Caco-2 (cell line): ENCODE data around the gene IL5RA. TPM values are rescaled to one million over a fixed set of nuclear protein-coding genes. Genes with fewer than 3 reads are reported as not detected.

Experiments used
- BruUV-seq: library from RNA; stranded (reverse); fragments of 400-500 nt; replicated peaks from 2 replicates; lab custom pipeline; 2021; lab: Mats Ljungman, UMichigan
- CTCF ChIA-PET: fragments of 300-600 bp; sonication (Branson Sonifier 250); formaldehyde crosslinking; loops from one replicate; lab custom pipeline; 2022; ENCODE audit warnings: antibody characterized with exemption; lab: Charles Lee
- POLR2A ChIA-PET: fragments of 300-600 bp; sonication (Branson Sonifier 250); formaldehyde crosslinking; loops from one replicate; lab custom pipeline; 2022; ENCODE audit warnings: antibody characterized with exemption; lab: Charles Lee
- DNase-seq, 2 experiments: peaks; one replicate each; pipeline versions ENCODE4 v3.0.0 to v3.0.0-alpha.2; 2020 to 2022
- H3K27me3 ChIP-seq: replicated peaks from 2 replicates; pipeline ENCODE4 v1.6.0; 2011; ENCODE audit warnings: low read length; ENCODE audit not compliant: control insufficient read depth, insufficient read depth
- H3K36me3 ChIP-seq: 2 replicates; pipeline ENCODE4 v1.5.1; 2011; ENCODE audit warnings: low read length; ENCODE audit not compliant: control insufficient read depth, insufficient read depth
- H3K4me1 ChIP-seq: fragments of 250-450 bp; sonication (Bioruptor Pico); 2 replicates; pipeline ENCODE4 v1.5.1; 2020; ENCODE audit warnings: mild to moderate bottlenecking
- H3K4me3 ChIP-seq: 2 replicates; pipeline ENCODE4 v1.5.1; 2011; ENCODE audit warnings: low read depth, mild to moderate bottlenecking, control low read depth, low read length
- H3K9me3 ChIP-seq: fragments of 250-450 bp; sonication (Bioruptor Pico); 2 replicates; pipeline ENCODE4 v1.5.1; 2020; ENCODE audit warnings: mild to moderate bottlenecking, moderate library complexity
- H3K27ac Mint-ChIP-seq: one replicate; pipeline ENCODE4 v1.8.0; 2022; ENCODE audit warnings: mixed read lengths; ENCODE audit not compliant: unreplicated experiment
- H3K27me3 Mint-ChIP-seq: one replicate; pipeline ENCODE4 v1.8.0; 2022; ENCODE audit warnings: mixed read lengths; ENCODE audit not compliant: insufficient read depth, unreplicated experiment
- H3K36me3 Mint-ChIP-seq: one replicate; pipeline ENCODE4 v1.8.0; 2022; ENCODE audit warnings: mild to moderate bottlenecking, mixed read lengths; ENCODE audit not compliant: insufficient read depth, unreplicated experiment
- H3K4me1 Mint-ChIP-seq: one replicate; pipeline ENCODE4 v1.8.0; 2022; ENCODE audit warnings: low read depth, mixed read lengths; ENCODE audit not compliant: unreplicated experiment
- H3K4me3 Mint-ChIP-seq: one replicate; pipeline ENCODE4 v1.8.0; 2022; ENCODE audit warnings: mild to moderate bottlenecking, moderate library complexity, mixed read lengths; ENCODE audit not compliant: unreplicated experiment
- H3K9me3 Mint-ChIP-seq: one replicate; pipeline ENCODE4 v1.8.0; 2022; ENCODE audit warnings: mixed read lengths; ENCODE audit not compliant: unreplicated experiment
- CTCF ChIP-seq, 2 experiments: fragments of 200-600 bp in 1 of 2; IDR thresholded peaks; 1 replicate in 1 of 2; 2 replicates in 1 of 2; pipeline versions ENCODE4 v1.5.1 to v1.8.0; 2011 to 2022; ENCODE audit warnings: antibody characterized with exemption in 1 of 2, control low read depth in 1 of 2, inconsistent platforms in 1 of 2, low read depth in 1 of 2, low read length in 1 of 2, mild to moderate bottlenecking in 1 of 2, moderate library complexity in 1 of 2; ENCODE audit not compliant: insufficient read depth in 1 of 2, severe bottlenecking in 1 of 2, unreplicated experiment in 1 of 2
- intact Hi-C: fragments of 100-400 bp; cut with micrococcal nuclease; formaldehyde crosslinking; loops from one replicate; pipeline ENCODE4 v1.10.0; 2022; ENCODE audit not compliant: unreplicated experiment
- total RNA-seq: library from RNA; stranded (reverse); gene quantifications from 2 replicates; pipeline ENCODE4 v1.2.3, GENCODE V29; 2022

IL5RA gene
- total RNA-seq, 1 experiment from 2014 or later = 0.23 TPM

- BruUV-seq = no TSS peak
- Histone ChIP-seq H3K4me3 (no peak overlapping the region), H3K36me3 (no peaks in the 10 kb centered on the region), H3K9me3 (no peaks in the 10 kb centered on the region), H3K27me3 (no peaks in the 10 kb centered on the region), H3K4me1 (peaks cover 4% of the 10 kb centered on the region)
- TF ChIP-seq CTCF (IDR thresholded peaks at IDR 0.05; ENCODE audit: insufficient read depth in 1 of 2, low read depth in 1 of 2, low read length in 1 of 2, severe bottlenecking in 1 of 2, unreplicated experiment in 1 of 2) = no peak
- intact Hi-C loops = no loop called here
- no peaks in the 10 kb centered on the region for H3K9me3 Mint-ChIP-seq
- H3K4me1 Mint-ChIP-seq = peaks cover 2% of the 10 kb centered on the region
- DNase-seq = no peak
- no peak overlapping the region for H3K4me3 Mint-ChIP-seq
- no peaks in the 10 kb centered on the region for H3K27me3 Mint-ChIP-seq
- H3K36me3 Mint-ChIP-seq = no peaks in the 10 kb centered on the region
- POLR2A ChIA-PET = no interaction called here
- CTCF ChIA-PET = no interaction called here
- H3K27ac Mint-ChIP-seq = no peak overlapping the region
Observed at GRCh38 chr3:3071136-3071535, 39.0 kb downstream of the IL5RA start.

GRCh38 chr3:3069723-3070122, 40.5 kb downstream of the IL5RA start:
- Mint-ChIP-seq H3K9me3 (no peaks in the 10 kb centered on the region), H3K27ac (no peak overlapping the region), H3K4me1 (peaks cover 9% of the 10 kb centered on the region), H3K27me3 (no peaks in the 10 kb centered on the region), H3K36me3 (no peaks in the 10 kb centered on the region), H3K4me3 (no peak overlapping the region)
- Histone ChIP-seq H3K4me1 (peaks cover 14% of the 10 kb centered on the region), H3K9me3 (no peaks in the 10 kb centered on the region), H3K36me3 (no peaks in the 10 kb centered on the region), H3K27me3 (no peaks in the 10 kb centered on the region), H3K4me3 (no peak overlapping the region)
- ChIA-PET POLR2A (no interaction called here), CTCF (no interaction called here)
- BruUV-seq = no TSS peak
- no peak for DNase-seq
- TF ChIP-seq CTCF (IDR thresholded peaks at IDR 0.05; ENCODE audit: insufficient read depth in 1 of 2, low read depth in 1 of 2, low read length in 1 of 2, severe bottlenecking in 1 of 2, unreplicated experiment in 1 of 2) = no peak
- intact Hi-C loops = no loop called here

- Histone ChIP-seq H3K4me1 (peaks cover 14% of the 10 kb centered on the region), H3K27me3 (no peaks in the 10 kb centered on the region), H3K4me3 (no peak overlapping the region), H3K36me3 (no peaks in the 10 kb centered on the region), H3K9me3 (no peaks in the 10 kb centered on the region)
- POLR2A ChIA-PET = no interaction called here
- Mint-ChIP-seq H3K4me1 (peaks cover 9% of the 10 kb centered on the region), H3K27me3 (no peaks in the 10 kb centered on the region), H3K4me3 (no peak overlapping the region), H3K27ac (no peak overlapping the region), H3K36me3 (no peaks in the 10 kb centered on the region), H3K9me3 (no peaks in the 10 kb centered on the region)
- TF ChIP-seq CTCF (IDR thresholded peaks at IDR 0.05; ENCODE audit: insufficient read depth in 1 of 2, low read depth in 1 of 2, low read length in 1 of 2, severe bottlenecking in 1 of 2, unreplicated experiment in 1 of 2) = no peak
- no peak for DNase-seq
- no TSS peak for BruUV-seq
- intact Hi-C loops = no loop called here
- CTCF ChIA-PET = no interaction called here
Observed at GRCh38 chr3:3068358-3068881, 41.8 kb downstream of the IL5RA start.
